Stomach (tissue), 4 donors: ENCODE measurements around the gene GPR143.

Experiments used
- CTCF ChIP-seq, 7 experiments: fragments of 450-650 bp in 4 of 7; fragments of 200-600 bp in 3 of 7; sonication (generic) in 3 of 7; IDR thresholded peaks; one replicate each; pipeline ENCODE4 v1.5.1; 2016 to 2019; ENCODE audit warnings: antibody characterized with exemption in 7 of 7, control low read depth in 2 of 7, mild to moderate bottlenecking in 1 of 7
- EP300 ChIP-seq: sonication (generic); formaldehyde crosslinking; IDR thresholded peaks from one replicate; pipeline ENCODE4 v1.6.1; 2017; ENCODE audit warnings: antibody characterized with exemption
- POLR2A ChIP-seq, 4 donors: fragments of 450-650 bp; IDR thresholded peaks; one replicate each; pipeline ENCODE4 v1.6.1; 2016; ENCODE audit warnings: antibody characterized with exemption in 4 of 4, control low read depth in 2 of 4, mild to moderate bottlenecking in 1 of 4, moderate library complexity in 1 of 4
- POLR2AphosphoS5 ChIP-seq, 3 donors: sonication (generic); formaldehyde crosslinking; IDR thresholded peaks; one replicate each; pipeline ENCODE4 v1.6.1; 2016; ENCODE audit warnings: antibody characterized with exemption in 3 of 3

- TF ChIP-seq CTCF (IDR thresholded peaks at IDR 0.05) = no peak
- TF ChIP-seq POLR2A (IDR thresholded peaks at IDR 0.05) = no peak
- TF ChIP-seq POLR2AphosphoS5 (IDR thresholded peaks at IDR 0.05) = no peak
- no peak for TF ChIP-seq EP300
Measured at GRCh38 chrX:9785254-9785943, 19.8 kb upstream of the GPR143 start.
